Gastrocnemius medialis (tissue), 4 donors: ENCODE data around the gene COL6A2. TPM values are rescaled to one million over a fixed set of nuclear protein-coding genes. Genes with fewer than 3 reads are reported as not detected.

Source experiments
- ATAC-seq, 2 donors: fragments of 150-250 bp; one replicate each; pipeline ENCODE4 v1.9.1; 2016
- DNase-seq, 2 donors: peaks; one replicate each; pipeline ENCODE4 v3.0.0-alpha.2; 2019
- H3K27ac ChIP-seq, 4 donors: fragments of 200-600 bp; sonication (generic); 1 replicate in 1 of 4; 2 replicates in 3 of 4; pipeline ENCODE4 v1.5.1; 2016 to 2018; ENCODE audit warnings: mild to moderate bottlenecking in 2 of 4, moderate library complexity in 1 of 4
- H3K27me3 ChIP-seq, 3 donors: fragments of 200-600 bp; sonication (generic) in 2 of 3; 1 replicate in 1 of 3; 2 replicates in 2 of 3; pipeline versions ENCODE4 v1.5.1 to v1.6.0; 2016 to 2019; ENCODE audit warnings: mild to moderate bottlenecking in 1 of 3, moderate library complexity in 1 of 3
- H3K36me3 ChIP-seq, 2 donors: fragments of 200-600 bp; sonication (generic) in 1 of 2; one replicate each; pipeline ENCODE4 v1.5.1; 2017 to 2018
- H3K4me1 ChIP-seq, 2 donors: fragments of 200-600 bp; sonication (generic) in 1 of 2; one replicate each; pipeline ENCODE4 v1.5.1; 2016 to 2017; ENCODE audit warnings: mild to moderate bottlenecking in 2 of 2
- H3K4me3 ChIP-seq, 4 donors: fragments of 200-600 bp; sonication (generic) in 3 of 4; 1 replicate in 1 of 4; 2 replicates in 3 of 4; pipeline ENCODE4 v1.5.1; 2016 to 2019; ENCODE audit warnings: mild to moderate bottlenecking in 2 of 4
- H3K9me3 ChIP-seq, 3 donors: fragments of 200-600 bp; sonication (generic) in 2 of 3; 1 replicate in 1 of 3; 2 replicates in 2 of 3; pipeline ENCODE4 v1.5.1; 2016 to 2019
- CTCF ChIP-seq, 5 experiments: fragments of 450-650 bp in 3 of 5; fragments of 200-600 bp in 2 of 5; sonication (generic) in 2 of 5; IDR thresholded peaks in 4 of 5; conservative IDR thresholded peaks in 1 of 5; 1 replicate in 4 of 5; 2 replicates in 1 of 5; pipeline ENCODE4 v1.5.1; 2016 to 2019; ENCODE audit warnings: antibody characterized with exemption in 5 of 5, mild to moderate bottlenecking in 3 of 5, moderate library complexity in 3 of 5
- POLR2A ChIP-seq, 2 donors: fragments of 450-650 bp; IDR thresholded peaks; one replicate each; pipeline ENCODE4 v1.6.1; 2017; ENCODE audit warnings: antibody characterized with exemption in 2 of 2, mild to moderate bottlenecking in 2 of 2, moderate library complexity in 2 of 2
- in situ Hi-C, 4 donors: fragments of 200-750 bp; cut with MboI; loops; one replicate each; pipeline versions ENCODE4 v1.15.0 to v1.8.0; 2017; ENCODE audit warnings: low sequenced_read_pairs in 4 of 4
- intact Hi-C: fragments of 100-400 bp; cut with DNase I; formaldehyde crosslinking; loops from one replicate; pipeline ENCODE4 v1.15.1; 2023; ENCODE audit warnings: low total_unique reads
- total RNA-seq, 4 donors: library from RNA; depleted of rRNA; stranded (reverse); fragments of >200 nt; gene quantifications; one replicate each; pipeline versions ENCODE4 v1.1.0 to v1.2.3, GENCODE V29; 2016

The COL6A2 gene
- total RNA-seq, 4 donors from 2014 or later = 44.0 to 141 (median 88.4) TPM

- H3K4me1 ChIP-seq = no peaks in the 10 kb centered on the region
- intact Hi-C loops (no loop called here), in situ Hi-C loops (loop anchor here in 2 of 4 donors (25.0 kb wide), 1 partner anchor 157 kb away; no protein-coding TSS in a partner anchor)
- no peaks in the 10 kb centered on the region for H3K27me3 ChIP-seq
- H3K27ac ChIP-seq = no peak overlapping the region
- no peaks in the 10 kb centered on the region for H3K9me3 ChIP-seq
- TF ChIP-seq POLR2A (IDR thresholded peaks at IDR 0.05) (no peak), CTCF (IDR thresholded peaks at IDR 0.05 in 4 of 5, conservative IDR thresholded peaks at IDR 0.05 in 1 of 5) (no peak)
- ATAC-seq (no peak), DNase-seq (peak in 1 of 2 donors; percentile 7)
- peaks cover 0 to 4% of the 10 kb centered on the region in 2 donors for H3K36me3 ChIP-seq
- no peak overlapping the region for H3K4me3 ChIP-seq
Measured at GRCh38 chr21:46119637-46120271, 21.8 kb downstream of the COL6A2 start.

- TF ChIP-seq POLR2A (IDR thresholded peaks at IDR 0.05) = no peak
- TF ChIP-seq CTCF (IDR thresholded peaks at IDR 0.05 in 4 of 5, conservative IDR thresholded peaks at IDR 0.05 in 1 of 5) = no peak
- Histone ChIP-seq H3K36me3 (no peaks in the 10 kb centered on the region), H3K4me3 (no peak overlapping the region), H3K27me3 (no peaks in the 10 kb centered on the region), H3K27ac (no peak overlapping the region), H3K9me3 (no peaks in the 10 kb centered on the region), H3K4me1 (no peaks in the 10 kb centered on the region)
- intact Hi-C loops = no loop called here
- ATAC-seq = no peak
- in situ Hi-C loops = loop anchor here in 2 of 4 donors (25.0 kb wide), 1 partner anchor 158 kb away; no protein-coding TSS in a partner anchor
- peak in 1 of 2 donors; percentile 11 for DNase-seq
Measured at GRCh38 chr21:46120301-46121285, 22.7 kb downstream of the COL6A2 start.

- intact Hi-C loops = no loop called here
- ATAC-seq (no peak), DNase-seq (peak in 1 of 2 donors; percentile 11)
- TF ChIP-seq CTCF (IDR thresholded peaks at IDR 0.05 in 4 of 5, conservative IDR thresholded peaks at IDR 0.05 in 1 of 5) (no peak), POLR2A (IDR thresholded peaks at IDR 0.05) (no peak)
- in situ Hi-C loops = loop anchor here in 2 of 4 donors (25.0 kb wide), 1 partner anchor 159 kb away; no protein-coding TSS in a partner anchor
- Histone ChIP-seq H3K9me3 (no peaks in the 10 kb centered on the region), H3K4me3 (no peak overlapping the region), H3K36me3 (no peaks in the 10 kb centered on the region), H3K27me3 (no peaks in the 10 kb centered on the region), H3K4me1 (no peaks in the 10 kb centered on the region), H3K27ac (no peak overlapping the region)
Measured at GRCh38 chr21:46121286-46122221, 23.6 kb downstream of the COL6A2 start.

- no peak overlapping the region for H3K4me3 ChIP-seq
- in situ Hi-C loops = loop anchor here in 2 of 4 donors (25.0 kb wide), 1 partner anchor 160 kb away; no protein-coding TSS in a partner anchor
- H3K27me3 ChIP-seq = no peaks in the 10 kb centered on the region
- no peak overlapping the region for H3K27ac ChIP-seq
- no peak for DNase-seq
- ATAC-seq = no peak
- H3K36me3 ChIP-seq = no peaks in the 10 kb centered on the region
- no peaks in the 10 kb centered on the region for H3K9me3 ChIP-seq
- H3K4me1 ChIP-seq = no peaks in the 10 kb centered on the region
- no peak for TF ChIP-seq CTCF (IDR thresholded peaks at IDR 0.05 in 4 of 5, conservative IDR thresholded peaks at IDR 0.05 in 1 of 5)
- TF ChIP-seq POLR2A (IDR thresholded peaks at IDR 0.05) = no peak
- intact Hi-C loops = no loop called here
Measured at GRCh38 chr21:46122237-46122671, 24.3 kb downstream of the COL6A2 start.
